ENCODE measurements around the gene P4HTM.

GRCh38 chr3:49034650-49035049 lies 44.6 kb downstream of the P4HTM start:
- TF ChIP-seq CTCF (IDR thresholded peaks at IDR 0.05; ENCODE audit: insufficient read depth, low read depth, low read length) (no peak), EZH2 (IDR thresholded peaks at IDR 0.05; ENCODE audit: insufficient read depth, low read length) (no peak)
